SK-N-MC (cell line): Measurements from ENCODE around the gene FAM237B.

Source experiments
- DNase-seq: peaks from one replicate; pipeline ENCODE4 v3.0.0-alpha.2; 2011; ENCODE audit warnings: low read depth, low spot score
- H3K27ac ChIP-seq: fragments of 200-600 bp; sonication (generic); 2 replicates; pipeline ENCODE4 v1.5.1; 2016; ENCODE audit warnings: mixed run types
- H3K36me3 ChIP-seq: fragments of 200-600 bp; sonication (generic); 2 replicates; pipeline ENCODE4 v1.6.1; 2017; ENCODE audit warnings: antibody characterized with exemption, low read length, mixed read lengths; ENCODE audit not compliant: insufficient read depth
- H3K4me3 ChIP-seq: fragments of 200-600 bp; sonication (generic); 2 replicates; pipeline ENCODE4 v1.5.1; 2016
- H3K9ac ChIP-seq: fragments of 200-600 bp; sonication (generic); 2 replicates; pipeline ENCODE4 v1.8.0; 2017; ENCODE audit warnings: mixed run types, mixed read lengths; ENCODE audit not compliant: insufficient read length
- H3K9me3 ChIP-seq: fragments of 200-600 bp; sonication (generic); 2 replicates; pipeline ENCODE4 v1.6.1; 2017; ENCODE audit warnings: low read depth, mild to moderate bottlenecking, antibody characterized with exemption, low read length, moderate library complexity, mixed read lengths
- EZH2 ChIP-seq: fragments of 200-600 bp; sonication (generic); IDR thresholded peaks from one replicate; pipeline ENCODE4 v1.6.1; 2017; ENCODE audit warnings: antibody characterized with exemption
- FOXP2 ChIP-seq: optimal IDR thresholded peaks from 2 replicates; pipeline ENCODE3; 2011; ENCODE audit warnings: mild to moderate bottlenecking, moderate library complexity; ENCODE audit not compliant: insufficient read depth; ENCODE audit errors: extremely low read length, control extremely low read depth
- POLR2AphosphoS5 ChIP-seq: IDR thresholded peaks from 2 replicates; pipeline ENCODE4 v1.6.1; 2012; ENCODE audit warnings: mild to moderate bottlenecking, low read depth, low read length, borderline replicate concordance

The FAM237B gene

GRCh38 chr7:90309872-90310271, 11.2 kb downstream of the FAM237B start:
- Histone ChIP-seq H3K9me3 (no peaks in the 10 kb centered on the region), H3K27ac (no peak overlapping the region), H3K4me3 (no peak overlapping the region), H3K9ac (no peak overlapping the region), H3K36me3 (no peaks in the 10 kb centered on the region)
- no peak for DNase-seq
- no peak for TF ChIP-seq FOXP2
- TF ChIP-seq EZH2, result no peak
- TF ChIP-seq POLR2AphosphoS5, result no peak

GRCh38 chr7:90303241-90303640, 17.9 kb downstream of the FAM237B start:
- Histone ChIP-seq H3K36me3 (no peaks in the 10 kb centered on the region), H3K4me3 (no peak overlapping the region), H3K27ac (no peak overlapping the region), H3K9ac (no peak overlapping the region), H3K9me3 (no peaks in the 10 kb centered on the region)
- DNase-seq, result no peak
- TF ChIP-seq POLR2AphosphoS5 (no peak), FOXP2 (no peak), EZH2 (no peak)

- Histone ChIP-seq H3K9ac (no peak overlapping the region), H3K9me3 (no peaks in the 10 kb centered on the region), H3K36me3 (no peaks in the 10 kb centered on the region), H3K27ac (no peak overlapping the region), H3K4me3 (no peak overlapping the region)
- TF ChIP-seq EZH2, result no peak
- TF ChIP-seq FOXP2, result no peak
- TF ChIP-seq POLR2AphosphoS5, result no peak
- DNase-seq, result peak; percentile 34
These were observed 22.7 kb downstream of the FAM237B start for GRCh38 chr7:90298145-90299038.

GRCh38 chr7:90290244-90291113, 30.6 kb downstream of the FAM237B start:
- Histone ChIP-seq H3K9me3 (no peaks in the 10 kb centered on the region), H3K27ac (no peak overlapping the region), H3K4me3 (no peak overlapping the region), H3K36me3 (no peaks in the 10 kb centered on the region), H3K9ac (no peak overlapping the region)
- no peak for DNase-seq
- TF ChIP-seq FOXP2 (no peak), POLR2AphosphoS5 (no peak), EZH2 (no peak)

GRCh38 chr7:90288154-90288553, 33.0 kb downstream of the FAM237B start:
- Histone ChIP-seq H3K9me3 (no peaks in the 10 kb centered on the region), H3K4me3 (no peak overlapping the region), H3K27ac (no peak overlapping the region), H3K36me3 (no peaks in the 10 kb centered on the region), H3K9ac (no peak overlapping the region)
- DNase-seq, result no peak
- no peak for TF ChIP-seq POLR2AphosphoS5
- TF ChIP-seq FOXP2, result no peak
- no peak for TF ChIP-seq EZH2

- no peak overlapping the region for H3K4me3 ChIP-seq
- no peak for DNase-seq
- no peak overlapping the region for H3K9ac ChIP-seq
- TF ChIP-seq EZH2 (no peak), FOXP2 (no peak), POLR2AphosphoS5 (no peak)
- peak overlapping the region; percentile 22; the same call in 1 of the 2 replicates for H3K27ac ChIP-seq
- H3K9me3 ChIP-seq, result no peaks in the 10 kb centered on the region
- no peaks in the 10 kb centered on the region for H3K36me3 ChIP-seq
These were observed 44.9 kb downstream of the FAM237B start for GRCh38 chr7:90276033-90276728.

- TF ChIP-seq FOXP2, result no peak
- TF ChIP-seq EZH2, result no peak
- no peak for TF ChIP-seq POLR2AphosphoS5
- Histone ChIP-seq H3K4me3 (no peak overlapping the region), H3K9ac (no peak overlapping the region), H3K27ac (0 out of 2 replicates have a peak overlapping the region, but pooled peaks have one; percentile 26), H3K36me3 (no peaks in the 10 kb centered on the region), H3K9me3 (no peaks in the 10 kb centered on the region)
- no peak for DNase-seq
These were observed 46.9 kb downstream of the FAM237B start for GRCh38 chr7:90274161-90274560.
